Hypothalamus (tissue), 51 donors: ENCODE results near the gene MS4A5.
"Not testable (repeated sequence)": the region's sequence is repeated elsewhere in the genome, so short reads cannot be mapped to it uniquely, and the experiment has no call there.

Experiments used
- DNase-seq, 51 donors: peaks; one replicate each; lab custom pipeline; 2025; lab: John Stamatoyannopoulos, UW

Gene MS4A5

DNA sequence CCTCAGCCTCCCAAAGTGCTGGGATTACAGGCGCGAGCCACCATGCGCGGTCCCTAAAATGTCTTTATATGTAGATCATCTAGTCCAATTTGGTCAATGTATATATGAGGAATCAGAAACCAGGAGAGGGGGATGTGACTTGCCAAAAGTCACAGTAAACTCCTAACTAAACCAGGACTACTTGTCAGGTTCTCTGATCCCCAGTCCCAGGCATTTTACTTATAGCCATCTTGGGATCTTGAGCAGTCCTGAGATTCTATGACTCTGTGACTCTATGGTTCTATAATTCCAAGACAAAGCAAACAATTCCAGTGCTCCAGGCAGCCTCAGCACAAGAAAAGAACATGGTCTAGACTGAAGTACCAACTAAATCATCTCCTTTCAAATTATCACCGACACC, at the start of gene MS4A5:
Gene MS4A5, plus strand, starts transcription at position 301 of the 400 bp plus-strand sequence. CDS start 103 bp downstream, outside the sequence.
- no peak for DNase-seq

- no peak for DNase-seq
Observed at GRCh38 chr11:60389279-60389910, 40.0 kb upstream of the MS4A5 start.

- DNase-seq, result no peak
Observed at GRCh38 chr11:60390419-60390818, 39.0 kb upstream of the MS4A5 start.

GRCh38 chr11:60392361-60392760, 37.0 kb upstream of the MS4A5 start:
- no peak for DNase-seq

DNA sequence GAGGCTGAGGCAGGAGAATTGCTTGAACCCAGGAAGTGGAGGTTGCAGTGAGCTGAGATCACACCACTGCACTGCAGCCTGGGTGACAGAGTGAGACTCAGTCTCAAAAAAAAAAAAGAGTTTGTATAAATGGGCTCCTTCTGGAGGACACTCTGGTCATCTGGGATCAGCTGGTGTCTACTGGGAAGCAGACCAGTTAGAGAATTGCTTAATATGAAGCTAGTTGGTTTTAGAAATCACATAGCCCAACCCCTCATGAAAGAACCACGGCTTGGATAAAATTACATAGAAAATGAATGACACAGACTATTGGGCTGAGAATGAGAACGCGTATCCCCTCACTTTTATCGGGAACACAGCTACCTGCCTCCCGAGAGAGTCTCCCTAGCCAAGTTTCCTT, 36.4 kb upstream of the MS4A5 start:
- DNase-seq, result no peak

- DNase-seq, result no peak
Observed at GRCh38 chr11:60394666-60395380, 34.5 kb upstream of the MS4A5 start.

DNA sequence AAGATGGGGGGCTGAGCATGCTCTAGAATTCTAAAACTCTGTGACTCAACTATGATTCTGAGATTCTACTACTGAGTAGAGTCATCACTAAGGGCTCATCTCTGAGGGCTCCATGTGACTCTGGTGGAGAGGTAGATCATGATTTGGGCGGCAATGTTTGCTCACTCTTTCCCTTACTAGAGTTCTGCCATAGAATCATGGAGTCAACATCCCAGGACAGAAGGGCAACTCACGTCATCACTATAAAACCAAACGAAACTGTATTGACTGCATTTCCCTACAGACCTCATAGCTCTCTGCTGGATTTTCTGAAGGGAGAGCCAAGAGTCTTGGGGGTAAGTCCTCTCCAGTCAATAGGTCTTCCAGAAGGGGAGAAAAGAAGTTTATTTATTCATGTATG, 33.0 kb upstream of the MS4A5 start, which contains the start of gene MS4A14:
Gene MS4A14, plus strand, starts transcription at position 78 of the 400 bp plus-strand sequence. Its CDS starts 120 bp downstream, at position 198.
- no peak for DNase-seq

GRCh38 chr11:60396799-60397198, 32.6 kb upstream of the MS4A5 start:
- DNase-seq, result no peak

DNA sequence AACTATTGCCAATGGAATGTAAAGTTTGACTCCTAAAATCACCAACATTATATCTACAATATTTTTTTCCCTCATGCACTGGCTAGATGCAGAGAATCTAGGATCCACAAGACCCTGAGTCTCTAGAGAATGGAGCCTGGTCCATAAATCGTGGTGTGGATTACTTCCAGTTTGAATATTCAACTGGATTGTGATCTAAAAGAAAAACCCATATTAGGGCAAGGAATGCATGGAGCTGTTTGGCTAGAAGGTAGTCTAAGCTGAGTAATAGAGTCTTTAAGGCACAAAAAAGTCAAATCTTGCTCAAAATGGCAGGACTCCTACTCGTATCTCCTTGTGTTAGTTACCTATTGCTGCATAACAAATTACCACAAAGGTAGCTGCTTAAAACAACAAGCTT, 9.4 kb upstream of the MS4A5 start:
- no peak for DNase-seq

GRCh38 chr11:60422609-60423008, 6.8 kb upstream of the MS4A5 start:
- no peak for DNase-seq

DNA sequence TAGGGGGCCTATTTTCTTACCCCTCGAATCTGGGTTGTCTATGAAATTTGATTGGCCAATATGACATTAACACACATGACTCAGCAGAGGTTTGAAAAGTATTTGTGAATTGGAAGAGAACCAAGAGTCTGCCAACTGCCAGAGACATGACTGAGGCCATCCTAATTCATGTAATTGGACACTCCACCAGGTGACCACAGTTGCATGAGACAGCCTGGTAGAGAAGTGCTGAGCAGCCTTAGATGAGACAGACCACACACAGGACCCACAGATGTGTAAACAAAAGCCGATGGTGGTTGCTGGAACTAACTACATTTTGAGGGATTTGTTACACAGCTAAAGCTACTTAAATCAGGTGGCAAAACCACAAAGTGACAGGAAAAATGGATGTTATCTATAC, 855 bp upstream of the MS4A5 start:
- DNase-seq, result no peak

DNA sequence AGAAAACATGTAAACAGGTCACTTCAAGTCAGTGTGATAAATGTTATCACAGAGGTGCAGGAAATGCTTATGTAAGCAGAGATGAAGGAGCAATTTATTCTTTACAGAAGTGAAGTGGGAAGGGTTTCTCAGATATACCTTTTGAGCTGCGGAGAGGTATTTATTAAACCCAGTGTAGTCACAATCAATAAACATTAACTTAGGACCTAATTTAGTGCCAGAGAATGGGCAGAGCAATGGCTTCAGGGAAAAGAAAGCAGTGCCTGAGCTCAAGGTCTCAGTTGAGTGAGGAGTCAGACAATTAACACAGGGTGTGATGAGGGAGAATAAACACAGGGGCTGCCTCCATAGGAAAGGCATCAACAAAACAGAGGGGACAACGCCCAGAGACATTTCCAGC, 1.9 kb downstream of the MS4A5 start:
- DNase-seq, result no peak

- no peak for DNase-seq
Observed at GRCh38 chr11:60433401-60433800, 4.0 kb downstream of the MS4A5 start.

- DNase-seq, result no peak
Observed at GRCh38 chr11:60447070-60447469, 17.7 kb downstream of the MS4A5 start.

- no peak for DNase-seq
Observed at GRCh38 chr11:60447846-60448245, 18.5 kb downstream of the MS4A5 start.

GRCh38 chr11:60451185-60451584, 21.8 kb downstream of the MS4A5 start:
- DNase-seq, result not testable (repeated sequence)

GRCh38 chr11:60454212-60454611, 24.8 kb downstream of the MS4A5 start:
- no peak for DNase-seq

GRCh38 chr11:60455531-60456042, 26.2 kb downstream of the MS4A5 start, which contains the start of gene MS4A1:
Gene MS4A1 (plus strand): TSS chr11:60455847. CDS start chr11:60462375, 6,528 bp downstream.
- DNase-seq, result no peak

DNA sequence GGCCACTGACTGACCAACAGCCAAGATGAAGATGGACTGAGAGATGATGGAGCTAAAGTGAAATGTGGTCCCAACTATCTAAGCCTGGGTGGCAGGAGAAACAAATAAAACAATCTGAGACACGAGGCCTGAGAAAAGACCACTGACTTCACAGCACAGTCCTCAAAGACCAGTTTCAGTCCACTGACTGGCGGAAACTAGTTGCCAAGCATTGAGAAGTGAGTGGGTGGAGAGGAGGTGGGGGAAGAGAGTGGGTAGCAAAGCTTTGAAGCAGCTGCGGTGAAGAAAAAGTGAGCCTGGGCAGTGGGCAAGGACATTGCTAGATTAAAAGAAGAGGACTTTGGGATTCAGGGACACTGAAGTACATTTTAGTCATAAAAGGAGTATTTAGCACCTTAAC, 28.2 kb downstream of the MS4A5 start:
- DNase-seq, result no peak

GRCh38 chr11:60459345-60459744, 30.0 kb downstream of the MS4A5 start:
- DNase-seq, result no peak

GRCh38 chr11:60468829-60469228, 39.5 kb downstream of the MS4A5 start:
- DNase-seq, result no peak

- no peak for DNase-seq
Observed at GRCh38 chr11:60469723-60470122, 40.4 kb downstream of the MS4A5 start.
